NCI-H460 (cell line): Measurements from ENCODE around the gene MAP7D1. TPM values are rescaled to one million over a fixed set of nuclear protein-coding genes. Genes with fewer than 3 reads are reported as not detected.
A peak's percentile ranks its signal among the peaks of the same experiment; 100 is the strongest.

ENCODE experiments used
- DNase-seq: peaks from one replicate; pipeline ENCODE4 v3.0.0-alpha.2; 2016; ENCODE audit warnings: low read depth; ENCODE audit errors: extremely low read depth
- total RNA-seq: library from RNA; depleted of rRNA; stranded (reverse); fragments of >200 nt; shearing (Covaris generic); gene quantifications from 2 replicates; pipeline ENCODE4 v1.2.3, GENCODE V29; 2014

The MAP7D1 gene
- total RNA-seq, 1 experiment from 2014 or later: 33.7 TPM

DNA sequence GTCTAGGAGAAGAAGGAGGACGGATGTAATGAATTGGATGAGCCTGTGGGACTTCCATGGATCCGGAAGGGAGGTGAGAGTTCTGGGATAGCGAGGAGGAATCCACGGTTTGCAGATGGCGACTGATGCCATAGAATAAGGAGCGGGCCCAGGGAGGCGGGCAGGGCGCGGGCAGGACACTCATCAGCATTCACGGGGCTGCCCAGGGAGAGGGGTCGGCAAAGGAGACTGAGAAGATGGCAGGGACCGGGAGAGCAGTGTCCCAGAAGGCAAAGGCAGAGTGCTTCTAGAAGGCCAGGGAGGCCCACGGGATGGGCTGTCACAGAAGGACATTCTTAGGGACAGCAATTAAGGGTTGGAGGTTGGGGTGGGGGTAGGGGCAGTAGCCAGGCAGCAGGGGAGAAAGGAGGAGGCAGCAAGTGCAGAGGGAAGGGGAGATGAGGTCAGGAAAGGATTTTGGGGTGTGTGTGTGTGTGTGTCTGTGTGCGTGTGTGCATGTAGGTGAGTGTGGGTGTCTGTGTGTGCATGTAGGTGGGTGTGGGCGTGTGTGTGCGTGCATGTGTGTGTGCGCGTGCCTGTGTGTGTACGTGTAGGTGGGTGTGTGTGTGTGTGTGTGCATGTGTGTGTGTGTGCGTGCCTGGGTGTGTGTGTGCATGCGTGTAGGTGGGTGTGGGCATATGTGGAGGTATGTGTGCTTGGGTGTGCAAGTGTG is 29.8 kb upstream of the MAP7D1 start:
- no peak for DNase-seq

DNA sequence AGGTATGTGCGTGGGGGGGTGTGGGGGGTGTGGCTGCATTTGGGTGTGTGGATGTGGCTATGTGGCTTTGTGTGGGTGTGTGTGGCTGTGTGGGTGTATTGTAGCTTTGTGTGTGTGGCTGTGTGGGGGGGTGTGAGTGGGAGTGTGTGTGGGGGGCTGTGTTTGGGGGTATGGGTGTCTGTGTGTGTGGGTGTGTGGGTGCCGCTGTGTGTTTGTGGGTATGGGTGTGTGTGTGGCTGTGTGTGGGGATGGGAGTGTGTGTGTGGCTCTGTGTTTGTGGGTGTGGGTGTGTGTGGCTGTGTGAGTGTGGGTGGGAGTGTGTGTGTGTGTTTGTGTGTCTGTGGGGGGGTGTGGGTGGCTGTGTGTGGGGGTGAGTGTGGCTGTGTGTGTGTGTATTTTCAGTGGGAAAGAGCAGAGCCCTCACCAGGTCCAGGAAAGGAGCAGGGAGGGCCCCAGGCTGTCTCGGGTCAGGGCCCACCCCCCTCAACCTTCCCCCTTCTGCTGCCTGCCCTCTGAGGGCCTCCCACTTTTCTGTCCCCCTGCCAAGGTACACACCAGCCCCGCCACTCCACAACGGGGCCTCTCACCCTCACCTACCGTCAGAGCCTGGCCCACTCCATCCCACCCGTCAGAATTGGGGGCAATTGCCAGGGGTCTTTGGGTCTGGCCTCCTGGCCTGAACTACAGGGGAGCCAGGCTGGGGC is 29.0 kb upstream of the MAP7D1 start:
- no peak for DNase-seq

DNA sequence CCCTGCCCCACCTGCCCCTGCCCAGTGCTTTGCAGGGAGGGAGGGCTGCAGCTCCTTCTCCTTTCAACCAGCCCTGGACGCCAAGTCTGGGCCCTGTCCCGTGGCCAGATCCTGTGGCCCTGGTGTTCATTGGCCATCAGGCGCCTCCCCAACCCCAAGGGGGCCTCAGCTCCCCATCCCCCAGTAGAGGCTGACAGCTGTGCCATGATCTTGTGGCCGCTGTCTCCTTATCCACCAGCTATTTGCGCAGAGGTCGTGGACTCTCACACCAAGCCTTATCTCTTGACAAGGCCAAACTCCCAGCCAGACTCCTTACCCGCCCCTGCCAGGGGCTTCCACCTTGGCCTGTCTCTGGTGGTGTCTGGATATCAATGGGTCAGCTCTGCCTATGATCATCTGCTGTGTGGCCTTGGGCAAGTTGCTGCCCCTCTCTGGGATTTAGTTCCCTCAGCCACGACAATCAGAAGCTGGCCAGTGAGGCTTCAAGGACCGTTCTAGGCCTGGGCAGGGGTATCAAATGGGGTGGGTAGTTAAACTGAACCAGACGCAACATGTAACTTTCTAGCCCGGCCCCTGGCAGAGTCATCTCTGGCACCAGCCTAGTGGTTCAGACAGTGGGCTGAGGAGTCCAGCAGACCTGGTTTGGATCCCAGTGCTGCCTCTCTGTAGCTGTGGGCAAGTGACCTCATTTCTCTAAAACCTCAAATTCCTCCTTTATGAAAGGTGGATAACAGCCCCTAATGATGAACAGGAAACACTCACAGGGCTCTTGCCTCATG is 27.6 kb upstream of the MAP7D1 start:
- DNase-seq: no peak

DNA sequence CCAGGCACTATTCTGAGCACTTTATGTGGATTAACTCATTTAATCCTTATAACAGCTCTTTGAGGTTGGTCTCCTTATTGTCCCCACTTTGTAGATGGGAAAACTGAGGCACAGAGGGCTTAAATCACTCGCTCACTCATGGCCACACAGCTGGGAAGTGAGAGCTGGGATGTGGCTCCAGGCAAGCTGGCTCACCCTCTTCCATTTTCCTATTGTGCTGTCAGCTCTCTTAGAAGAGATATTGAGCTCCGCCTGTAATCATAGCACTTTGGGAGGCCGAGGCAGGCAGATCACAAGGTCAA is 27.1 kb upstream of the MAP7D1 start:
- DNase-seq: no peak

DNA sequence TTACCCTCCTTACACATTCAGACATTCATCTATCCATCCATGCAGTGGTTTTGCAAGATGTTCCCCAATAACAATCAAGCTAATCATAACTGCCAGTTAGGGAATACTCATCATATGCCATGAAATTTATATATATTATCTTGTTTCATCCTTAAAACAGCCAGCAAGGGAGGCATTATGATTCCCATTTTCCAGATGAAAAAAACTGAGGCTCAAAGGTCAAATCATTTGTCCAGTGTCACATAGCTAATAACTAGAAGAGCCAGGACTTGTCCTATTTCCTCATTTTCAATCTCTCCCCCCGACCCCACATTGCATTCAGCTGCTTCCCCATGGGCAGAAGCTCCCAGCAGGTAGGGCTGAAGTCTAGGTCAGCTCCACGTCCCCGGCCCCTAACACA is 23.9 kb upstream of the MAP7D1 start:
- DNase-seq: no peak

DNA sequence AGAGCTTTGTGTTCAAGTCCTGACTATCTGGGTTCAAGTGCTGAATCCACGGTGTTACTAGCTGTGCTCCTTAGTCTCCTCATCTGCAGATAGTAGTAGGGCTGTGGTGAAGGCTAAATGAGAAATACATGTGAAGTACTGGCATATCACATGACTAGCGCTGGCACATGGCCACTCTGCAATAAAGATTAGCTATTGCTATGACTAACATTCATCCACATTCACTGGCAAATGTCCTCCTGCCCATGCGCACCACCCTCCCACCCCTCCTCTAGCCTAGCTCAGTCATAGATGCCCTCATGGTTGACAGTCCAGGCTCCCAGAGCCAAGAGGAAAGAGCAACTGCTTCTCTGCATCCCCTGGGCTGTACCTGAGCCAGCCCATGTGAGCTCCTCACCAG is 22.5 kb upstream of the MAP7D1 start:
- DNase-seq: no peak

DNA sequence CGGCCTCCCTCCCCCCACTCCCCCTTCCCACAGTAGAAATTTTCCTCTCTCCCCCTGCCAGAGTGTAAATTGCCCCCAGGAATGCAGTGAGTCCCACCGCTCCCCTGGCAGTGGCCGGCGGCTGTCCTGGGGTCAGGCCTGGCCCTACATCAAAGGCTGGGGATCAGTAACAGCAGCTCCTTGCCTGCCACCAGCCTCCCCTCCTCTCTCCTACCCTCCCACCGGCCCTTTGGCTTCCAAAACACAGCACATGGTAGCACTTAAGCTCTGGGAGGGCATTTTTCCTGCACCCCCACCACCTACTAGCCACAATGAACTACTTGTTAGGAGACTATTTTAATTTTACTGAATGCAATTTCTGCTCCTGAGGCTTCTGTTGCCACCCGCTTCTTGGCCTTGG is 21.9 kb upstream of the MAP7D1 start:
- no peak for DNase-seq

DNA sequence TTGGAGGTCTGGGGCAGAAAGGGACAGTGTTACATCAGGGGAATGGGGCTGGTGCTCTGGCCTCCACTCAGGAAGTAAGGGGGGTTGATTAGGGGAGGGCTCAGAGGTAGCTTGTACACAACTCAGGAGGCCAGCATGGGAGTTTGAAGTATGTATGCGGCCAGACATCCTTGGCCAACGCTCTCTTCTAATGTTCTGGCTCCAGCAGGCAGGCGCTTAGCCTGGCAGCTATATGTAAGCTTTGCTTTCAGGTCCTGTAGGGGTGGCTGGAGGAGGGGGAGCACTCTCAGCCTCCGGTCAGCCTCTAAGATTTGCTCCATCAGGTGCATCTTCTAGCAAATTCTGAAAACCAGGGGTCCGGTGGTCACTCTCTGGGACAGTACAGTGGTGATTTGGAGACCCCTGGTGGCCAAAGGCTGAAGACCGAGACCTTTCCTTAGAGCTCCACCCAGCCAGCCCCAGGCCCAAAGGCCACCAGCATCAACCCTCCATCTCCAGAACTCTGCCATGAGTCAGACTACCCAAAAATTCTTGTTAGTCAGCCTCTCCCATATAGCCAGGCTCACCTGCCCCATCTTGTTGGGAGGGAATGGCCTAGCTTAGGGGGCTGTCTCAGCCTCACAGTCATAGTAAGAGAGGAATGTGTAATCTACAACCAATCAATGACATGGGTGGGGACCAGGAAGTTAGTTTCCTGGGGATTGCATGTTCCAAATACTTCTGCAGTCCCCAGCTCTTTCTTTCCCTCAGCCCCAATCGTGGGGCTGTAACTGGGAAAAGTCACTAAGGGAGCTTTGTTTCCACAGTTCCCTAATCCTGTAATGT is 21.2 kb upstream of the MAP7D1 start:
- DNase-seq: no peak

DNA sequence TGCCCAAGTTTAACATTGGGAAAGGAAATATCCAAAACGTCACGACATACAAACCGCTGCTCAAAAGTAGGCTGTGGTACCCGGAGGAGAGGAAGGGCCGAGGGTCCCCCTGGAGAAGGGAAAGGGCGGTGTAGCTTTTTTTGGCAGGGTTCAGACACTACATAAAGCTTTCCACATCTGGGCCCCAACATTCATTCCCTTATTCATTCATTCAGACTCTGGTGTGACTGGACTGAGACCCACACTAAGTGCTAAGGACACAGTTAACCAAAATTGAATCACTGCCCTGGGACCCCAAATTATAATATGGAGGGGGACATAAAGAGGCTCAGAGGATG is 20.7 kb upstream of the MAP7D1 start:
- no peak for DNase-seq

DNA sequence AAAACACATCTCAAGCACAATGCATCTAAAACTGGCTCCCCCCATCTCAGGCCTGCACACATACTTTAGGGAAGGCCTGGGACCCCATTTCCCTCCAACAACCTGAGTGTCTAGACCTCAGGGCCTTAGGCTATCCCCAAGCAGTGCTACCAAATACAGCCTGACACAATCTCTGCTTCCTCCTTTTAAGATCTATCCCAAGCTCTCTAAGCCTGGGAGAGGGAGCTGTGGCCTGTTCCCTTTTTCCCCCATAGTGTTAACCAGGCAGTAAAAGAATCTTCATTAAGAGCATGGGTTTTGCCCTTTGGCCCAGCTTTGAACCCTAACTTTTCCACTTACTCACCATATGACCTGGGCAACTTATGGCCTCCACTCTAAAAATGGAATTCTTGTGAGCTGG is 20.2 kb upstream of the MAP7D1 start:
- no peak for DNase-seq

DNA sequence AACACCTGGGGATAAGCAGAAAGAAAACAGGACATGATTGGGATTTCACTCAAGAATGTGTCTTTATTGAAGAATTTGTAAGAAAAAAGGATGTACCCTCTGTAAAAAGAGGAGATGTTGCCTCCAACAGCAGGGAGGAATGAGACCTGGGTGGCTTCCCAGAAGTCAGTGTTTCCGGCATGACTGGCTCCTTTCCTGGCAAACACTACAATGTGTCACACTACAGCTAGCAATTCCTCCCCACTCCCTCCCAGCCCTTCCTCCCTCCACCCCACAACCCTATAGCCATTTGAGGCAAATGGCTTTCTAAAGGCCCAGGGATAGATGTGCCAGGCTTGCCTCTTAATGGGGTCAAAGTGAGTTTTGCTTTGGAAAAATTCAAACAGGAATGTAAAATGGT is 19.4 kb upstream of the MAP7D1 start:
- no peak for DNase-seq

DNA sequence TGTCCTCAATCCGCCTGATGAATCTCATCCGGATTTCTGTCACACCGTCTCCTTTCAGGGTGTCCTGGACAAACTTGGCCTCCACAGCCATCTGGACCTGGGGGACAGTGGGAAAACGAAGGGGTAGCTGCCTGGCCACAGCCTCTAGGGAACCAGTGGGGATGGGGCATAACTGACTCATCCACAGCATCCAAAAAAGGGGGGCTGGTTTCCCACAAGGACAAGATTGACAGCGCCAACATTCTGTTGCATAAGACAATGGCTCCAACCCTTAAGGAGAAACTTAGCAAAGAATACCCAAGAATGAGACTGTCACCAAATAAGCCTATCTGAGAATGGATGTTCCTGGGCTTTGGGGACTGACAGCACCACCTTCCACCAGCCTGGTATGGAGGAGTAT is 18.7 kb upstream of the MAP7D1 start:
- no peak for DNase-seq

DNA sequence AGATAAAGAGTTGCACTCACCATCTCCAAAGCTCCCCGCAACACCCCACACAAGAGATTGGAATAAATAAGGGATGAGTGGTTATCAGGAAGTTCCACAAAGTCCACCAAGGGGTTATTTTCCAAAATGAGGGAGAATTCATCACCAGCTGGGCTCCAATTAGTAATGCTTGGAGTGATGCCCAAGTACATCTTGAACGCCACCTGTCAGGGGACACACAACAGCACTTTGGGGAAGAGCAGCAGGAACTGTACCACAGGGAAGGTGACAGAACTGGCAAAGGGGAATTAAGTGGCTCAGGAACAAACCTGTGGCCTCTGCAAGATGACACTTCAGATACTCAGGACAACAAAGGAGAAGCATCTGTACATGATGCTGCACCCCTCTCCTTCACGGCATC is 18.2 kb upstream of the MAP7D1 start:
- no peak for DNase-seq

DNA sequence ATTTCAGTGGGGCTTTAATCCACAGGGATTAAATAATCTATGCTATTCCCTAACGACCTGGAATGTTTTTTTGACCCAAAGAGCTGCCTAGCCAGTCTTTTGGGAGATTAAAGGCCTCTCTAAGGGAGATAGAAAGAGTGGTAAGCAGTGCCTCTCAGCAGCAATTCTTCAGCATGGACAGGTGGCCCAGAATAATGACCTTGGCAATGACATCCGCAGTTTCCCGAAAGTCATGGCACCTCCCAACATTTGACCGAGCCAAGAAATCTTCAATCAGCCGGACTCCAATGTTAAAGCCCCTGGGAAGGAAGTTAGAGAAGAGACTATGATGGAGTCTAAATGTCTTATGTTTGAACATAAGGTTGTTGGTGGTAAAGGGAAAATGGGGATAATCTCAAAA is 16.4 kb upstream of the MAP7D1 start:
- no peak for DNase-seq

DNA sequence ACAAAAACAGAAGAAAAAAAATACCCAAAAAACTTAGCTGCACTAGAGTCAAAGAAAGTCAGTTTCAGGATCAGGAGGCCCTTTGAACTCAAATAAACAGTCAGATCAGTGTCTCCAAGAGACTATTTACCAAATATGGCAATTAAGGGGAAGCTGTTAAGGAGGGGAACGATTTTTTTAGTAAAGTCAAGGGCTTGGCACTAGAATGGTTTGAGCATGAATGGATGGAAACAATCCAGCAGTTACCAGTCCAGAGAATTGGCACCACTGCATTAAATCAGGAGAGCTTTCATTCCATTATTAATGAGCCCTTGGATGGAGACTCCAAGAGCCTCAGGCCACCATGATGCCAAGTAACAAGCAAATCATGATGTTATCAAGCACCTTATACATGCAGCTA is 13.8 kb upstream of the MAP7D1 start:
- no peak for DNase-seq

DNA sequence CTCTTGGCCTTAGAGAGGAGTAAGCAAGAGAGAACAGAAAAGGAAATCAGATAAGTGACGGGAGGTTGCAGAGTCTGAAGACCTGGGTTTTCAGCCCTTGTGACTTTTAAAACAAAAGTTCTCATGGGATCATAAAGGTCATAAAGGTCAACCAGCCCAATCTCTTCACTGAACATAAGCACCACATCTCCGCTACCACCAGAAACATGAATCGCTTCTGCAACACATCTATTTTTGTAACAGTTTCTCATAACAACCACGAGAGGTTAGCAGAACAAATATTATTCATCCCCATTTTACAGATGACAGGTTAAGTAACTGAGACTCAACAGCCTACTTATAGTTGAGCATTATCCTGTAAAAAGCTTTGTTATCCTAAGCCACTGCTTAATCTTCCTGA is 12.5 kb upstream of the MAP7D1 start:
- DNase-seq: no peak

DNA sequence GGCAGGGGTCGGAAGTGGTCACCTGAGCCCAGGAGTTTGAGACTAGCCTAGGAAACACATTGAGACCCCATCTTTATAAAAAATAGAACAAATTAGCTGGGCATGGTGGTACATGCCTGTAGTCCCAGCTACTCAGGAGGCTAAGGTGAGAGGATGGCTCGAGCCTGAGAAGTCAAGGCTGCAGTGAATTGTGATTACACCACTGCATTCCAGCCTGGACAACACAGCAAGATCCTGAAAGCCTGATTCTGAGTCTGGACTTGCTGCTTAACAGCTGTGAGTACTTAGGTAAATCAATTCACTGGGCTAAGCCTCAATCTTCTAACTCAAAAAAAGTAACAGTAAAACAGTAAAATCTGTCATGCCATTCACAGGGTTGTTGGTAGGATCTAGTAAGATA is 11.5 kb upstream of the MAP7D1 start:
- DNase-seq: no peak

DNA sequence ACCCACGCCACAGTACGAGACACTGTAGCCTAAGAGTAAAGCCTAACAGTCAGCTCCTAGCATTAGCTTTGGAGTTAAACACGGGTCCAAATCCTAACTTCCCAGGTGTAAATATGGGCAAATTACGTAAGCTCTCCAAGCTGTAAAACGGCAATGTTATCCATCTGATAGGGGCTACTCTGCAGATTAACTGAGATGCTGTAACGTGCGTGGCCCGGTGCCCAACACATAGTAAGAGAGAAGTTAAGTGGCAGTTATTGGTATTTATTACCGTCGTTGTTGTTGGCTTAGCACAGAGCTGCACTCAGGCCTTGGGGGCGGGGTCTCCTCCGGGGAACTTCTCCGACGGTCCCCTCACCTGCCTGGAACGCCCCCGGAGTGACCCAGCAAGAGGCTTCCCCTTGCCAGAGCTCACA is 7.1 kb upstream of the MAP7D1 start:
- DNase-seq: no peak

DNA sequence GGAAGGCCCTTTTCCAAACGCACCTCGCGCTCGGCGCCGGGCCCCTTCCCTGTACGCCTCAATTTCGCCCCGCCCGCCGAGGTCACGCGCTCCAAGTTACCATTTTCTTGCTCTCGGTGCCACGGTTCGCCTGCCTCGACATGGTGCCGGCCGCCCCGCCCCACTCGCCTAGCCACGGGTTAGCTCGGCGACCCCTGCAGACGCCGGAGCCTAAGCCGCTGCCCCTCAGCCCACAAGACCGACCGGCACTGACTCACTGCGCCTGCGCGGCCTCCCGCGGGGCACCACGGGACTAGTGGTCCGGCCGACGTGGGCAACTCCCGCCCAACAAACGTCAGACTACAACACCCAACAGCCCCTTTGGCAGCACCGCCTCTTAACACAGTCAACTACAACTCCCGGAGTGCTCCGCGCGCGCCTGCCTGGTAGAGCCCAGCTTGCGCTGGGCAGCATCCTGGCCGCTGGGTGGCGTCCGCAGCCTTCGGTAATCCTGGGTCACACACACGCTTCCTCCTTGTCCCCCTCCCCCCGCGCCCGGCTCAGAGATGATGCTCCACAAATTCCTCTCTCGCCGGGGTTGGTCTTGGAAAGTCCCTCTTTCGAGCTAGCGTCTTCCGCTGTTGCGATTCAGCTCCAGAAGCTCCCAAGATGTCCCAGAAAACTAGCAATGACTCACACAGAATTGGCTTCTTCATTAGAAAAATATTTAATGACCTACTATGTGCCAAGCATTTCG is 6.6 kb upstream of the MAP7D1 start, which contains the start of gene TRAPPC3:
Gene TRAPPC3, minus strand, starts transcription at position 250 of the 736 bp plus-strand sequence. Its CDS starts 108 bp downstream, at position 142.
- DNase-seq: peak; percentile 98

DNA sequence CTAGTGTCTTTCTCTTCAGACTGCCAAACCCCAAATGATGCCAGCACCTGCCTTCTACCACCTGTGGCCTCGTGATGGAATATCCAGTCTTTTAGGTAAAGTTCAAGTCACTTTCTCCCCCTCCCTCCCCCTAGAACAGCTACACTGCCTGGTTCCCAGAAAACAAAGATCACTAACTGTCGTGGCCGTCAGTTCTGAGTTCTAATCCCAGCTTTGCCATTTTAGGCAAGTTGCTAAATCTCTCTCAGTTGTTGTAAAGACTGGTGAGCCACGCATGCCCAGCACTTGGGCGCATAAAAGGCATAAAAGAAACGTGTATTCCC is 6.0 kb upstream of the MAP7D1 start:
- DNase-seq: no peak
